Bladder microvascular endothelial cell (primary cell): Measurements from ENCODE around the gene GHR. TPM values are rescaled to one million over a fixed set of nuclear protein-coding genes. Genes with fewer than 3 reads are reported as not detected.

Source experiments
- total RNA-seq: library from RNA; depleted of rRNA; stranded (reverse); fragments of >200 nt; gene quantifications from 2 replicates; pipeline ENCODE4 v1.2.3, GENCODE V29; 2014

Gene GHR
- 0.97 and 9.4 TPM in 2 replicates for total RNA-seq

DNA sequence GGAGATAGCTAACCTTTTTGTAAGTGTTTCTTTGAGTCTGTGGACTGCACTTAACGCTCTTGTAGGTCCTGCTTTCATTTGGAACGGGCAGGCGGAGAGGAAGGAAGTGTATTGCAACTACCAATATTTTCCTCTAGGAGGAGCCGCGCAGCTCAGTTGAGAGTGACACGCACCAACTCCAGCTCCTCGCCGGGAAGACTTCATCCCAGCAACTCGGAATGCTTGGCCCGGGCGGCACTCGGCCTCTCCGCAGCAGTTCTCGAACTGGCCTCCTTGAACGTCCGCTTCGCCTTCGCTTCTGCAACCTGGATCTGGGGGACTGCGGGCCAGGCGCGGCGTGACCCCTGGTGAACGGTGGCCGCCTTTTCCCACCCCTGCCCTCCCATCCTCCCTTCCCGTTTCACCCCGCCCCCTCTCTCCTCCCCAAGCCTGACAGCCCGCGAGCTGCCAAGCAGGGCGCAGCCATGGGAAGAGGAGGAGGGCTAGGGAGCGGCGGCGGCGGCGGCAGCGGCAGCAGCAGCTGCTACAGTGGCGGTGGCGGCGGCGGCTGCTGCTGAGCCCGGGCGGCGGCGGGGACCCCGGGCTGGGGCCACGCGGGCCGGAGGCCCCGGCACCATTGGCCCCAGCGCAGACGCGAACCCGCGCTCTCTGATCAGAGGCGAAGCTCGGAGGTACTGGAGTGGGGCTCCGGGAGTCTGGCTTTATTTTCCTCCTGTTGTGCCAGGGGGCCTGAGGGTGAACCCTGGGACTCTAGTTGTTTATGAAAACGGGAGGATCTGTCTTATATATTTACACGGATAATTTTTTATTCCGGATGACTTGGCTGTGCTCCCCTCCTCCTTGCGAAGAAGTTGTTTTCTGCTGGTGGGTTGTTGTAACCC, at the start of gene GHR:
TSS of gene GHR (plus strand) at position 155 of the 881 bp plus-strand sequence. CDS start 142,436 bp downstream, outside the sequence.

DNA sequence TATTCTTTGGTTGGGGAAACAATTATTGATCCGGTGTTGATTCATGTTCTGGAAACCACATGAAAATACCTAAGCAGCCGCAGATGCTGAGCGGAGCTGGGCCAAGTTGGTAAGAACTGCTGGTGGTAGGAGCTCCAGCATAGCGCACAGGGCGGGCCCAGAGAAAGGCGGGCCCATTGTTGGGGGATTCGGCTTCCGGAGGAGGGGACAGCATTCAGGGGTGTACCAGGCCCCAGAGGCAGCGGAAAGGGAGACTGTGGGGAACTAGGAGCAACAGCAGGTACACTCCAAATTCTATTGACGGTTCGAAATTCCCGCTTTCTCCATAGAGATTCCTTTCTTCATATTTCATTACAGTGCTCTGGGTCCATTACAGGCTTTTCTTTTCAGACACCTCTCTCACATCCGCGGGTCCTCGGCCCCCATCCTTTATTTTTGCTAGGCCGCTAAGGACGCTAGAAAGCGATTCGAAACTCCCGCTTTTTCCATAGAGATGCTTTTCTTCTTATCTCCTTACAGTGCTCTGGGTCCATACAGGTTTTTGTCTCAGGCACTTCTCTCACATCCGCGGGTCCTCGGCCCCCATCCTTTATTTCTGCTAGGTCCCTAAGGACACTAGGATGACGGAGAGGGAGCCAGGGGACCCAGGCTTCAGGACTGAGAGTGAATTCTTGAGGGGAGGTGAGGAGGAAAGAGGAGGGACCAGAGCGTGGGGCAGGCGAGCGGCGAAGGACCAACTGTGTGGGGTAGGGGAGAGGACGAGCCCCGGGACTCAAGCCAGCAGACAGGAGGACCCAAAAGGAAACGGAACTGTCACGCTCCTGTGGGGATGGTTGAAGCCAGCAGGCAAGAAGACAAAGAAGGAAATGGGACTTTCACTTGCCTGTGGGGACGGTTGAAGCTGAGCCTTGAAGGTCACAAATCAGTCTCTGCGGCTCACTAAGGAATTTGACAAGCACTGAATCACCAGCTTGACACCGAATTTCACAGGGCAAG, 333.7 kb downstream of the GHR start, which contains the start of gene CCDC152:
TSS of gene CCDC152 (plus strand) at position 213 of the 996 bp plus-strand sequence. CDS start 2,304 bp downstream, outside the sequence.

